GM23338 (cell line): ENCODE data around the gene AR. TPM values are rescaled to one million over a fixed set of nuclear protein-coding genes. Genes with fewer than 3 reads are reported as not detected.

Source experiments
- ATAC-seq: fragments of 200-7000 bp; cut with Tn5 transposase; 3 replicates; pipeline ENCODE4 v1.9.1; 2020
- DNase-seq: peaks from one replicate; pipeline ENCODE4 v3.0.0-alpha.2; 2015; ENCODE audit warnings: low spot score
- H2AFZ ChIP-seq: fragments of 200-600 bp; sonication (generic); 2 replicates; pipeline ENCODE4 v1.8.0; 2016; ENCODE audit warnings: antibody characterized with exemption, mild to moderate bottlenecking, moderate library complexity
- H3F3A ChIP-seq: fragments of 200-600 bp; sonication (generic); replicated peaks from 2 replicates; pipeline ENCODE4 v1.8.0; 2017; ENCODE audit warnings: antibody characterized with exemption, mixed run types, low read depth
- H3K27ac ChIP-seq: fragments of 200-600 bp; sonication (generic); 2 replicates; pipeline ENCODE4 v1.6.1; 2016; ENCODE audit warnings: low read depth
- H3K27me3 ChIP-seq: fragments of 200-600 bp; sonication (generic); 2 replicates; pipeline ENCODE4 v1.8.0; 2016; ENCODE audit warnings: mild to moderate bottlenecking, mixed run types, moderate library complexity; ENCODE audit not compliant: insufficient read depth
- H3K36me3 ChIP-seq: fragments of 200-600 bp; sonication (generic); 2 replicates; pipeline ENCODE4 v1.8.0; 2016; ENCODE audit warnings: mild to moderate bottlenecking; ENCODE audit not compliant: insufficient read depth
- H3K4me1 ChIP-seq: fragments of 200-600 bp; sonication (generic); 2 replicates; pipeline ENCODE4 v1.8.0; 2016; ENCODE audit warnings: mild to moderate bottlenecking, moderate library complexity; ENCODE audit not compliant: insufficient read depth
- H3K4me2 ChIP-seq: fragments of 200-600 bp; sonication (generic); 2 replicates; pipeline ENCODE4 v1.7.1; 2017; ENCODE audit warnings: mixed run types
- H3K4me3 ChIP-seq: fragments of 200-600 bp; sonication (generic); 2 replicates; pipeline ENCODE4 v1.6.1; 2016; ENCODE audit warnings: mixed run types
- H3K79me2 ChIP-seq: fragments of 200-600 bp; sonication (generic); replicated peaks from 2 replicates; pipeline ENCODE4 v1.8.0; 2017; ENCODE audit warnings: mild to moderate bottlenecking; ENCODE audit not compliant: insufficient read depth
- H3K9me2 ChIP-seq: fragments of 200-600 bp; sonication (generic); 2 replicates; pipeline ENCODE4 v1.8.0; 2017; ENCODE audit not compliant: insufficient read depth
- H4K20me1 ChIP-seq: fragments of 200-600 bp; sonication (generic); replicated peaks from 2 replicates; pipeline ENCODE4 v1.8.0; 2017; ENCODE audit warnings: mild to moderate bottlenecking; ENCODE audit not compliant: insufficient read depth
- H3K27ac Mint-ChIP-seq: 2 replicates; pipeline ENCODE4 v1.8.0; 2020; ENCODE audit warnings: inconsistent platforms, mild to moderate bottlenecking, moderate library complexity, mixed read lengths
- H3K27me3 Mint-ChIP-seq: 3 replicates; pipeline ENCODE4 v1.8.0; 2022; ENCODE audit warnings: low read depth, mild to moderate bottlenecking, moderate library complexity, mixed read lengths, inconsistent platforms; ENCODE audit not compliant: insufficient read depth, poor library complexity
- H3K36me3 Mint-ChIP-seq: 3 replicates; pipeline ENCODE4 v1.8.0; 2021; ENCODE audit warnings: low read depth, mild to moderate bottlenecking, inconsistent platforms, moderate library complexity, mixed read lengths
- H3K4me1 Mint-ChIP-seq: 3 replicates; pipeline ENCODE4 v1.8.0; 2020; ENCODE audit warnings: mild to moderate bottlenecking, inconsistent platforms, mixed read lengths
- H3K4me3 Mint-ChIP-seq: 3 replicates; pipeline ENCODE4 v1.8.0; 2021; ENCODE audit warnings: moderate library complexity, mild to moderate bottlenecking, inconsistent platforms, mixed read lengths
- H3K9me3 Mint-ChIP-seq: 3 replicates; pipeline ENCODE4 v1.8.0; 2020; ENCODE audit warnings: moderate library complexity, mild to moderate bottlenecking, inconsistent platforms, mixed read lengths
- CREB1 ChIP-seq: fragments of 250-450 bp; sonication (Bioruptor Pico); IDR thresholded peaks from 2 replicates; pipeline ENCODE4 v1.5.0; 2020; ENCODE audit warnings: low read depth, mild to moderate bottlenecking, moderate library complexity
- ETS1 ChIP-seq: IDR thresholded peaks from 2 replicates; pipeline ENCODE4 v1.6.1; 2016; ENCODE audit warnings: antibody characterized with exemption
- JUNB ChIP-seq: IDR thresholded peaks from one replicate; pipeline ENCODE4 v1.6.1; 2016; ENCODE audit warnings: antibody characterized with exemption; ENCODE audit not compliant: unreplicated experiment
- STAT1 ChIP-seq: IDR thresholded peaks from one replicate; pipeline ENCODE4 v1.6.1; 2016; ENCODE audit warnings: antibody characterized with exemption; ENCODE audit not compliant: unreplicated experiment
- ZNF114 ChIP-seq: fragments of 250-450 bp; sonication (Bioruptor Pico); IDR thresholded peaks from 2 replicates; pipeline ENCODE4 v1.5.0; 2020; ENCODE audit warnings: mild to moderate bottlenecking, moderate library complexity
- ZNF331 ChIP-seq: fragments of 250-450 bp; sonication (Bioruptor Pico); IDR thresholded peaks from 2 replicates; pipeline ENCODE4 v1.5.0; 2020; ENCODE audit warnings: low read depth, mild to moderate bottlenecking, moderate library complexity
- ZNF462 ChIP-seq: fragments of 250-450 bp; sonication (Bioruptor Pico); IDR thresholded peaks from 2 replicates; pipeline ENCODE4 v1.5.0; 2020; ENCODE audit warnings: mild to moderate bottlenecking, moderate library complexity
- polyA plus RNA-seq: library from polyadenylated mRNA; unstranded; fragments of >200 nt; fragmentation: Nextera tagmentation; extraction: Ambion mirVana; gene quantifications from 2 replicates; pipeline ENCODE4 v1.2.1, GENCODE V29; 2016
- total RNA-seq: library from RNA; depleted of rRNA; stranded (reverse); fragments of >200 nt; shearing (Covaris generic); gene quantifications from 2 replicates; pipeline ENCODE4 v1.2.3, GENCODE V29; 2014

The AR gene
- total and polyA plus RNA-seq, 2 experiments from 2014 or later, result 11.2 to 13.3 TPM

- no peak overlapping the region for H2AFZ ChIP-seq
- Mint-ChIP-seq H3K27me3 (no peaks in the 10 kb centered on the region), H3K9me3 (no peaks in the 10 kb centered on the region), H3K4me1 (no peaks in the 10 kb centered on the region), H3K4me3 (no peak overlapping the region), H3K36me3 (peaks cover 6% of the 10 kb centered on the region; the same call in 1 of the 3 replicates), H3K27ac (peak overlapping the region; percentile 38; the same call in 1 of the 2 replicates)
- no peaks in the 10 kb centered on the region for H3K36me3 ChIP-seq
- H3K4me2 ChIP-seq, result no peak overlapping the region
- no peaks in the 10 kb centered on the region for H4K20me1 ChIP-seq
- no peaks in the 10 kb centered on the region for H3K9me2 ChIP-seq
- no peaks in the 10 kb centered on the region for H3K27me3 ChIP-seq
- H3F3A ChIP-seq, result no peaks in the 10 kb centered on the region
- H3K79me2 ChIP-seq, result 0 out of 2 replicates have a peak, but pooled peaks cover 5% of the 10 kb centered on the region
- no peak for TF ChIP-seq ETS1
- TF ChIP-seq STAT1, result no peak
- TF ChIP-seq CREB1 (CRISPR knock-in tag), result no peak
- TF ChIP-seq ZNF114 (CRISPR knock-in tag), result no peak
- no peak for TF ChIP-seq ZNF462 (CRISPR knock-in tag)
- TF ChIP-seq JUNB, result no peak
- TF ChIP-seq ZNF331 (CRISPR knock-in tag), result no peak
- no peak overlapping the region for H3K27ac ChIP-seq
- H3K4me1 ChIP-seq, result no peaks in the 10 kb centered on the region
- no peak for DNase-seq
- no peak overlapping the region for H3K4me3 ChIP-seq
- ATAC-seq, result no peak
Measured at GRCh38 chrX:67619253-67619652, 75.4 kb downstream of the AR start.
